Activated naive CD4-positive, alpha-beta T cell treated with anti-CD3 and anti-CD28 coated beads, Interleukin-2, amount 10 ng/mL, durations not matched to agents 5 hours and 36 hours (primary cell): Measurements from ENCODE around the gene SLC8A2. TPM values are rescaled to one million over a fixed set of nuclear protein-coding genes. Genes with fewer than 3 reads are reported as not detected.

Source experiments
- total RNA-seq, 2 experiments: library from RNA; stranded (reverse); gene quantifications; one replicate each; pipeline ENCODE4 v1.2.3, GENCODE V29; 2021

The SLC8A2 gene, protein sequence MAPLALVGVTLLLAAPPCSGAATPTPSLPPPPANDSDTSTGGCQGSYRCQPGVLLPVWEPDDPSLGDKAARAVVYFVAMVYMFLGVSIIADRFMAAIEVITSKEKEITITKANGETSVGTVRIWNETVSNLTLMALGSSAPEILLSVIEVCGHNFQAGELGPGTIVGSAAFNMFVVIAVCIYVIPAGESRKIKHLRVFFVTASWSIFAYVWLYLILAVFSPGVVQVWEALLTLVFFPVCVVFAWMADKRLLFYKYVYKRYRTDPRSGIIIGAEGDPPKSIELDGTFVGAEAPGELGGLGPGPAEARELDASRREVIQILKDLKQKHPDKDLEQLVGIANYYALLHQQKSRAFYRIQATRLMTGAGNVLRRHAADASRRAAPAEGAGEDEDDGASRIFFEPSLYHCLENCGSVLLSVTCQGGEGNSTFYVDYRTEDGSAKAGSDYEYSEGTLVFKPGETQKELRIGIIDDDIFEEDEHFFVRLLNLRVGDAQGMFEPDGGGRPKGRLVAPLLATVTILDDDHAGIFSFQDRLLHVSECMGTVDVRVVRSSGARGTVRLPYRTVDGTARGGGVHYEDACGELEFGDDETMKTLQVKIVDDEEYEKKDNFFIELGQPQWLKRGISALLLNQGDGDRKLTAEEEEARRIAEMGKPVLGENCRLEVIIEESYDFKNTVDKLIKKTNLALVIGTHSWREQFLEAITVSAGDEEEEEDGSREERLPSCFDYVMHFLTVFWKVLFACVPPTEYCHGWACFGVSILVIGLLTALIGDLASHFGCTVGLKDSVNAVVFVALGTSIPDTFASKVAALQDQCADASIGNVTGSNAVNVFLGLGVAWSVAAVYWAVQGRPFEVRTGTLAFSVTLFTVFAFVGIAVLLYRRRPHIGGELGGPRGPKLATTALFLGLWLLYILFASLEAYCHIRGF
- total RNA-seq, result not detected

GRCh38 chr19:47471733-47472457 is at the start of gene SLC8A2:
Gene SLC8A2 (minus strand): TSS chr19:47471893. CDS start chr19:47466403, 5,490 bp downstream.

DNA sequence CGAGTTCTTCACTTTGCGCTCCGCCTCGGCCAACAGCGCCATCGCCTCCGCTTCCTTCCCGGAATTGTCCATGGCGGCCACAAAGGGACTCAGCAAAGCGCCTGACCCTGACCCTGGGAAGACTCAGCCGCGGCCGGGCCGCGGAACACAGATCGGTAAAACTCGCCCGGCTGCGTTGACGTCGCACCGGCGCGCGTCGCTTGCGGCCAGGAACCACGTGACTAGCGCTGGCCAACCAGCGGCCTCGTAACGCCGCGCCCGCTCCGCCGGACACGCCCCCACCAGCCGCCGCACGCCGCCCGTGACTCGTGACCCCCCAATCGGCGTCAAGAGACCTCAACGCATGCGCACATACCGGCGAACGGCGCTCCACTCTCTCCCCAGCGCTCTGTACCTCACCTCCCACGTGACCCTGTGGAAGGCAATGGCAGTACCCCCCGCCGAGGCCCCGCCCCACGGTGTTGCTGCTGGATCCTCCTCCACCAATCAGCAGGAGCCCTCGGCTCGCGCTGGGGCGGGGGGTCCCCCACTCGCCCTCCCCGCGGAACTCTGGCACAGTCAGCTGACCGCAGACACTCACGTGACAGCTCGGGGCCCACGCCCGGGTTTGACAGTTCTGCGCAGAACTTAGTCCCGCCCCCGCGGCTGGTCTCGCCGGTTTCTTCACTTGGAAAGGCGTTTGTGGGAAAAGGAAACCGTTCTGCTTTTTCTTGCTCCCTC is 43.3 kb upstream of the SLC8A2 start, which contains the start of gene NAPA:
TSS of gene NAPA (minus strand) at position 195 of the 720 bp plus-strand sequence. CDS start at position 72, 123 bp downstream.

DNA sequence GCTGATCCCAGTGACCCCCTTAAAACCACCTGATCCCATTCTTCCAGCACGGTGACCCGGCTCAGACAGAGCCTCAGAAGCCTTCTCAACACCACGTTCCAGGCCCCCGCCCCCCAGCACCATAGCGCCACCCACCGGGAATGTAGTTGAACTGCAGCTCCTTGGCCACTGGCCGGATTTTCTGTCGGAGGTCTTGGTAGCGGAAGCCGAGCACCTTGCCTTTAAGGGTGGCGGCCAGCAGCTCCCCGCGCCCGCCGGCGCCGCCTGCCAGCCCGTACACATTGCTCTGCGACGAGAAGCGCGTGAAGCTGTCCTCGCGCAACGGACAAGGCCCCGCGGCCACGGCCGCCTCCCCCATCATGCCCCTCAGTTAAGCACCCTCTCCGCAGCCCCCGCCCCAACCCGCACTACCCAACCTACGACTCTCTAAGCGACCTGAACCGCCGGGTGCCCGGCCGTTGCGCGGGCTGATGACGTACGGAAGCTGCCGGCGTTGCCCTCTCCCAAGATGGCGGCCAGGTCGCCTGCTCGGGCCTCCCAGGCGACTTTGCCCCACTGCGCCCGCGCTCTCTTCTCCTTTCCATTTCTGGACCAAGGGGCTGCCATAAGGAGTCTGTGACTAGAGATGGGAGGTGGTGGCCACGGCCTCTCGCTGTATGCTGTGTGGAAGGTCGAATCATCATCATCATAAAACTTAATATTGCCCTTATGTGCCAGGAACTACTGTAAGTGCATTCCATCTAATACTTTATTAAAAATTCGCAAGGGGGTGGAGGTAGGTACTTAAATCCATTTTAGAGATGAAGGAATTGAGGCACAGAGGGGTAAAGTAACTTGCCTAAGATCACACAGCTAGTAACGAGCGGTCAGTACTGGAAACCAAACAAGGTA is 12.4 kb upstream of the SLC8A2 start, which contains the start of gene KPTN:
TSS of gene KPTN (minus strand) at position 420 of the 891 bp plus-strand sequence. CDS start at position 361, 59 bp downstream.

GRCh38 chr19:47419030-47419783 is 52.5 kb downstream of the SLC8A2 start, which contains the start of gene MEIS3:
Gene MEIS3 (minus strand): TSS chr19:47419527. CDS start chr19:47419081, 446 bp downstream.

Other genes with a start within 250 kb of the SLC8A2 start
- 10 to 100 TPM; 22.1 to 22.5 TPM for gene BBC3, start 240.7 kb downstream of the SLC8A2 start, total RNA-seq
- gene CCDC9, start 215.4 kb downstream of the SLC8A2 start, total RNA-seq, result 10 to 100 TPM; 26.2 to 29.0 TPM
- 10 to 100 TPM in 1 of 2 experiments, 1 to 10 TPM in 1; 9.9 to 11.8 TPM for gene INAFM1, start 197.0 kb downstream of the SLC8A2 start, total RNA-seq
- gene C5AR1, start 162.0 kb downstream of the SLC8A2 start, total RNA-seq, result 1 to 10 TPM in 1 of 2 experiments, not detected in 1; 1.2 TPM
- 1 to 10 TPM in 1 of 2 experiments, under 1 TPM in 1; 0.84 to 1.0 TPM for gene C5AR2, start 139.7 kb downstream of the SLC8A2 start, total RNA-seq
- 10 to 100 TPM; 11.8 to 11.9 TPM for gene DHX34, start 122.6 kb downstream of the SLC8A2 start, total RNA-seq
- not detected for gene MEIS3, start 52.4 kb downstream of the SLC8A2 start, total RNA-seq
- gene KPTN, start 12.3 kb upstream of the SLC8A2 start, total RNA-seq, result 10 to 100 TPM in 1 of 2 experiments, 1 to 10 TPM in 1; 9.5 to 10.8 TPM
- 10 to 100 TPM; 83.1 to 93.3 TPM for gene NAPA, start 43.2 kb upstream of the SLC8A2 start, total RNA-seq
- gene ZNF541, start 101.3 kb upstream of the SLC8A2 start, total RNA-seq, result under 1 TPM; 0.30 to 0.34 TPM
- 10 to 100 TPM; 21.0 to 24.4 TPM for gene BICRA, start 137.2 kb upstream of the SLC8A2 start, total RNA-seq
- gene EHD2, start 241.5 kb upstream of the SLC8A2 start, total RNA-seq, result under 1 TPM in 1 of 2 experiments, not detected in 1; 0.14 TPM